Heart right ventricle (tissue), 16 donors: ENCODE measurements around the gene LGALS14. TPM values are rescaled to one million over a fixed set of nuclear protein-coding genes. Genes with fewer than 3 reads are reported as not detected.
A peak's percentile ranks its signal among the peaks of the same experiment; 100 is the strongest.
"Not testable (repeated sequence)": the region's sequence is repeated elsewhere in the genome, so short reads cannot be mapped to it uniquely, and the experiment has no call there.

Experiments
- ATAC-seq, 8 donors: fragments of 200-7000 bp; cut with Tn5 transposase; one replicate each; pipeline ENCODE4 v1.9.1; 2020; ENCODE audit warnings: mild to moderate bottlenecking in 8 of 8, moderate library complexity in 8 of 8, moderate number of reproducible peaks in 1 of 8
- DNase-seq, 2 donors: peaks; one replicate each; pipeline ENCODE4 v3.0.0-alpha.2; 2020
- H3K27ac ChIP-seq, 10 donors: fragments of 200-600 bp; sonication (generic) in 2 of 10; one replicate each; pipeline versions ENCODE4 v1.5.0 to v1.8.0; 2020 to 2022; ENCODE audit warnings: mild to moderate bottlenecking in 3 of 10
- H3K27me3 ChIP-seq, 7 donors: fragments of 200-600 bp; one replicate each; pipeline ENCODE4 v1.8.0; 2021 to 2022; ENCODE audit warnings: mild to moderate bottlenecking in 2 of 7
- H3K36me3 ChIP-seq, 9 donors: fragments of 200-600 bp; sonication (generic) in 1 of 9; one replicate each; pipeline versions ENCODE4 v1.5.0 to v1.8.0; 2020 to 2022; ENCODE audit warnings: mild to moderate bottlenecking in 2 of 9
- H3K4me1 ChIP-seq, 9 donors: fragments of 200-600 bp; sonication (generic) in 1 of 9; one replicate each; pipeline versions ENCODE4 v1.5.0 to v1.8.0; 2020 to 2022; ENCODE audit warnings: mild to moderate bottlenecking in 4 of 9
- H3K4me3 ChIP-seq, 10 donors: fragments of 200-600 bp; sonication (generic) in 2 of 10; one replicate each; pipeline versions ENCODE4 v1.5.0 to v1.8.0; 2020 to 2022; ENCODE audit warnings: mild to moderate bottlenecking in 7 of 10, moderate library complexity in 2 of 10
- H3K9me3 ChIP-seq, 11 donors: fragments of 200-600 bp in 10 of 11; sonication (generic) in 2 of 11; one replicate each; pipeline versions ENCODE4 v1.5.0 to v1.8.0; 2013 to 2022; ENCODE audit warnings: mild to moderate bottlenecking in 2 of 11, control low read depth in 1 of 11, moderate library complexity in 1 of 11
- WGBS, 2 donors: extraction: QIAGEN DNeasy Blood & Tissue Kit; methylation state at CpG; one replicate each; pipeline ENCODE4 v1.1.7; 2013; ENCODE audit warnings: inconsistent platforms in 1 of 2; 5-methylcytosine and 5-hydroxymethylcytosine counted together
- intact Hi-C, 10 donors: fragments of 100-400 bp; cut with DNase I; formaldehyde crosslinking; loops; one replicate each; pipeline versions ENCODE4 v1.11.1 to v1.14.2; 2022
- polyA plus RNA-seq, 2 donors: library from polyadenylated mRNA; stranded (reverse); fragments of 200-250 nt; gene quantifications; one replicate each; pipeline ENCODE4 v1.2.3, GENCODE V29; 2013
- total RNA-seq, 10 donors: library from RNA; stranded (reverse); fragmentation: NEBNext Ultra II Directional in 3 of 10; extraction: Animal tissue kit (Norgen Biotek cat#: 25700) in 3 of 10; gene quantifications; one replicate each; pipeline versions ENCODE4 v1.2.1 to v1.2.4, GENCODE V29; 2021 to 2023
- TF ChIP-seq, protein P1 (sequence below), 9 donors: fragments of 200-600 bp; sonication (generic) in 2 of 9; IDR thresholded peaks; one replicate each; pipeline versions ENCODE4 v1.5.0 to v1.8.0; 2021 to 2022; ENCODE audit warnings: antibody characterized with exemption in 9 of 9, mild to moderate bottlenecking in 5 of 9, moderate library complexity in 1 of 9
- donor health status: Arrhythmogenic right ventricular cardiomyopathy.
- donor health status: ischemic (EF 13 %, LVEDD 7.1; RV severe dilation, severe dysfunction).
- donor health status: healthy with polysubstance abuse.
- donor health status: DM: no; HTN: yes; CAD: no.
- donor health status: DM: no; HTN: no; CAD: no.
- donor health status: ischemic (EF 25% LVEDD 6.9; RV normal size, moderate dysfunction).
- donor health status: ischemic (EF 25% LVEDD 5.7; RV mildly dilated, moderate dysfunction).
- donor health status: healthy.
- donor health status: DM: yes; HTN: yes; CAD: no.
- donor health status: Ischemic cardiomyopathy.
- donor health status: ischemic (EF 35%, LVEDD 5.7; RV mildly dilated, moderate dysfunction).
- donor health status: nonischemic (EF 11% LVEDD 7.7; RV severe dilation, severe dysfunction).
- donor health status: DM: yes; HTN: yes; CAD: no.
- donor health status: PGD.
- donor health status: ischemic (EF 29% LVEDD 5.4; RV normal size, mild dysfunction).
- donor health status: nonischemic (EF 23%, LVEDD 6.1; RV moderate dilation, normal function).

LGALS14 gene
- total and polyA plus RNA-seq, 12 donors: not detected

DNA sequence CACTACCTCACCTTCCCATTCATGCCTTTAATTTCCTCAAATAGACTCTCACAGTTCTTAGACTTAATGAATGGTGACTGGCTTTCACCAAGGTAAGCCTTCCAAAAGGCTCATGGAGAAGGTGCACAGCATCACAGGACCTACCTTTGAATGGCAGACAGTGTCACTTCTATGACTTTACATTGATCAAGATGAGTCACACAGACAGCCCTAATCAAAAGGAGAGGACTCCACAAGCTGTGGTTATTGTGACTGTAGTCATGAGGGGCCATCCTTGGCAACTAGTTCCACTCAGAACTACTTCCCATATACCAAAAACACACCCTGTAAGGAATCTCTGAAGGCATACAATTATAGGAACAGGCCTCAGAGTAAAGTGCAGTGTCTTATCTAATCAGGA lies 42.7 kb upstream of the LGALS14 start:
- no peak overlapping the region for H3K27ac ChIP-seq
- H3K36me3 ChIP-seq: no peaks in the 10 kb centered on the region
- no peaks in the 10 kb centered on the region for H3K9me3 ChIP-seq
- TF ChIP-seq, protein P1, sequence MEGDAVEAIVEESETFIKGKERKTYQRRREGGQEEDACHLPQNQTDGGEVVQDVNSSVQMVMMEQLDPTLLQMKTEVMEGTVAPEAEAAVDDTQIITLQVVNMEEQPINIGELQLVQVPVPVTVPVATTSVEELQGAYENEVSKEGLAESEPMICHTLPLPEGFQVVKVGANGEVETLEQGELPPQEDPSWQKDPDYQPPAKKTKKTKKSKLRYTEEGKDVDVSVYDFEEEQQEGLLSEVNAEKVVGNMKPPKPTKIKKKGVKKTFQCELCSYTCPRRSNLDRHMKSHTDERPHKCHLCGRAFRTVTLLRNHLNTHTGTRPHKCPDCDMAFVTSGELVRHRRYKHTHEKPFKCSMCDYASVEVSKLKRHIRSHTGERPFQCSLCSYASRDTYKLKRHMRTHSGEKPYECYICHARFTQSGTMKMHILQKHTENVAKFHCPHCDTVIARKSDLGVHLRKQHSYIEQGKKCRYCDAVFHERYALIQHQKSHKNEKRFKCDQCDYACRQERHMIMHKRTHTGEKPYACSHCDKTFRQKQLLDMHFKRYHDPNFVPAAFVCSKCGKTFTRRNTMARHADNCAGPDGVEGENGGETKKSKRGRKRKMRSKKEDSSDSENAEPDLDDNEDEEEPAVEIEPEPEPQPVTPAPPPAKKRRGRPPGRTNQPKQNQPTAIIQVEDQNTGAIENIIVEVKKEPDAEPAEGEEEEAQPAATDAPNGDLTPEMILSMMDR (IDR thresholded peaks at IDR 0.05): no peak
- no peaks in the 10 kb centered on the region for H3K4me1 ChIP-seq
- H3K4me3 ChIP-seq: no peak overlapping the region
- peaks cover 0 to 32% (median 13%) of the 10 kb centered on the region in 7 donors for H3K27me3 ChIP-seq
- DNase-seq: no peak
- intact Hi-C loops: no loop called here
- ATAC-seq: no peak

DNA sequence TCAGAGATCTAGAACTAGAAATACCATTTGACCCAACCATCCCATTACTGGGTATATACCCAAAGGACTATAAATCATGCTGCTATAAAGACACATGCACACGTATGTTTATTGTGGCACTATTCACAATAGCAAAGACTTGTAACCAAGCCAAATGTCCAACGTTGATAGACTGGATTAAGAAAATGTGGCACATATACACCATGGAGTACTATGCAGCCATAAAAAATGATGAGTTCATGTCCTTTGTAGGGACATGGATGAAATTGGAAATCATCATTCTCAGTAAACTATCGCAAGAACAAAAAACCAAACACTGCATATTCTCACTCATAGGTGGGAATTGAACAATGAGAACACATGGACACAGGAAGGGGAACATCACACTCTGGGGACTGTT lies 34.4 kb upstream of the LGALS14 start:
- not testable (repeated sequence) for DNase-seq, H3K27ac ChIP-seq, H3K9me3 ChIP-seq, H3K36me3 ChIP-seq, ATAC-seq, H3K4me1 ChIP-seq, H3K4me3 ChIP-seq
- WGBS, 2 donors: 73 to 85% methylated on average over 2 of the region's 3 CpGs
- intact Hi-C loops: loop anchor here in 6 of 10 donors (2.0 to 10.0 kb wide), 4 partner anchors 115 to 228 kb away; no protein-coding TSS in a partner anchor
- peaks cover 0 to 33% (median 15%) of the 10 kb centered on the region in 7 donors for H3K27me3 ChIP-seq

DNA sequence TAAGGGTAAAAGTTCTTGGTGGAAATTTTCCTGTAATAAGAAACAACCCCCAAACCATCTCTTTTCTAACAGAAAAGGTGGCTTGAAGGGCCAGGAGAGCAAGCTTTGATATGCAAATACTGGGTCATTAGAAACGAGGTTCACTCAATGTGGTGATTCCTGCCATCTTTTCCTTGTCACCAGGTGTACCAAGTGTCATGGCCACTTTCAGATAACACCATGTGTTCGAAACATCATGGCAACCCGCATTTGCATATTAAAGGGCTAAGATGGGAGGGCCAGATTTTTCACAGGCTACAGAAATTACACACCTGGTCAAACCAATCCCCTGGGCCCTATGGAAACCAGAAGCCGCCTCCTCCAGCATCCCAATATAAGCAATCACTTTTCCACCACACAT lies 33.3 kb upstream of the LGALS14 start:
- DNase-seq: no peak
- Histone ChIP-seq H3K36me3 (no peaks in the 10 kb centered on the region), H3K27me3 (peaks cover 0 to 26% (median 15%) of the 10 kb centered on the region in 7 donors), H3K4me1 (peaks cover 0 to 6% (median 0%) of the 10 kb centered on the region in 9 donors), H3K9me3 (no peaks in the 10 kb centered on the region), H3K4me3 (no peak overlapping the region), H3K27ac (no peak overlapping the region)
- intact Hi-C loops: loop anchor here in 6 of 10 donors (2.0 to 10.0 kb wide), 4 partner anchors 116 to 229 kb away; no protein-coding TSS in a partner anchor
- TF ChIP-seq, protein P1 (IDR thresholded peaks at IDR 0.05): no peak
- WGBS, 2 donors: 37 to 49% methylated on average over 4 of the region's 4 CpGs
- ATAC-seq: no peak

DNA sequence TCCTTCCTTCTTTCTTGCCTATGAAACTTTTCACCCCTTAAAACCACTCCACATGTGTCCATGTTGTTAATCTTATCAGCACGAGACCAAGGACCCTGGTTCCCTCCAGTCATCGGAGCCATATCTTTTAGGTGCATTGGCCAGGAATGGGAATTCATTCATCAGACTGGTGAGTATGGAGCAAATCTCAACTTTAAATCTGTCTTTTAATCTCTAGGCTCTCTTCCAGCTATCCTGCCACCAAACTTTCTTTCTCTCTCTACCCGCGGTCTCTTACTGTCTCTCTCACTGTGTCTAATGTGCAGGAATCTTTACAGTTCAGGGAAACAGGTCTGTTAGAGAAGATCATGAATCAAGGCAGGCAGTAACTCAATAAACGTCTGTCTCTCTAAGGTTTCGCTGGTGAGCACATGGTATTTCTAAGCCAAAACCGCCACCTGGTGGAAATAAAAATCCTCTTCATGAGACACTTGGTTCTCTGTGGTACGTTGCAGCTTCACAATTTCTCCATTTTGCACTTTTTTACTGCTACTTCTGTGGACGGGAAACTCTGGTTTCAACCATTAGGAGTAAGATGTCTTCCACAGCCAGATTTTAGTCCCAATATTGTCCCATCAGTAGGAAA lies 32.4 kb upstream of the LGALS14 start:
- no peak overlapping the region for H3K4me3 ChIP-seq
- TF ChIP-seq, protein P1 (IDR thresholded peaks at IDR 0.05): peak; percentile 20 to 66 (median 49)
- peaks cover 0 to 9% (median 0%) of the 10 kb centered on the region in 9 donors for H3K4me1 ChIP-seq
- ATAC-seq (peak in 1 of 8 donors; percentile 56), DNase-seq (peak in 1 of 2 donors; percentile 26)
- intact Hi-C loops: loop anchor here in 8 of 10 donors (2.0 to 10.0 kb wide), 5 partner anchors 117 to 230 kb away; no protein-coding TSS in a partner anchor
- no peaks in the 10 kb centered on the region for H3K36me3 ChIP-seq
- no peak overlapping the region for H3K27ac ChIP-seq
- 8 to 10% methylated on average over 9 of the region's 9 CpGs for WGBS, 2 donors
- peaks cover 0 to 24% (median 10%) of the 10 kb centered on the region in 7 donors for H3K27me3 ChIP-seq
- no peaks in the 10 kb centered on the region for H3K9me3 ChIP-seq

DNA sequence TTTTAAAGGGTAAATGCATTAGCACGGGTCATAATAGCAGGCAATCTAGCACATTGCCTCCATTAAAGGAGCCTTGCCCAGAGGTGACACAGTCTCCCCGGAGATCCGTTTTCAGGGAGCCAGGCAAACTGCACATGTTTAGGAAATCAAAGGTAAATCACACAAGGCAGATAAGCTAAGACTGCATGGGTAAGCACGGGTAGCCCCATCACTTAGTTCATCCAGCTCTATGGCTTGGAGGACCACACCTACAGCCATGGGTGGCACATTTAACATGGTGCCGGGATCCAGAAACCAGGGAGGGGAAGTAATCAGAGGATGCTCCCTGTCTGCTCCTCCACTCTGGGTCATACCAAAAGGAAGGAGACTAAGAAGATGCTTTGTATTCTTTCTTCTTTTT lies 31.8 kb upstream of the LGALS14 start:
- WGBS, 2 donors: 66 to 68% methylated on average over 5 of the region's 5 CpGs
- no peak for ATAC-seq

DNA sequence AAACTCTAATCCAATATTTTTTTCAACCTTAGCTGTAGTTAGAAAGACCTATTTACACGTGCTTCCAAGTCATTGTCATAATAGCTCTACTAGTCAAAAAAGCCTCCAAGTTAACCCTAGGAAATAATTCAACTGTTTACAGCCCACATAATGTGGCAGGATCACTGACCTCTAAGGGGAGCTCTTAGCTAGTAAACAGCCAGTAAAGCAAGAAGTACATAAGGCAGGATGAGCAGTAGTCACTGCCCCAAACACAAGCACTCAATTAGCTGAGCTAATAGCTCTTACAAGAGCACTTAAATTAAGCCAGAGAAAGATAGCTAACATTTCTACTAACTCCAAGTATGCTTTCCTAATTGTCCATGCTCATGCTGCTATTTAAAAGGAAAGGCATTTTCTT lies 30.4 kb upstream of the LGALS14 start:
- ATAC-seq, DNase-seq, H3K27ac ChIP-seq, H3K36me3 ChIP-seq, H3K9me3 ChIP-seq, H3K4me3 ChIP-seq: not testable (repeated sequence)
- Histone ChIP-seq H3K4me1 (peaks cover 0 to 24% (median 10%) of the 10 kb centered on the region in 9 donors), H3K27me3 (peaks cover 0 to 24% (median 10%) of the 10 kb centered on the region in 7 donors)
- 17 to 34% methylated on average over 1 of the region's 1 CpG for WGBS, 2 donors
- intact Hi-C loops: loop anchor here in 6 of 10 donors (2.0 to 10.0 kb wide), 4 partner anchors 119 to 232 kb away; no protein-coding TSS in a partner anchor

More for the DNA sequence above, 31.8 kb upstream of the LGALS14 start:
- Histone ChIP-seq H3K36me3 (no peaks in the 10 kb centered on the region), H3K27me3 (peaks cover 0 to 24% (median 10%) of the 10 kb centered on the region in 7 donors), H3K4me3 (no peak overlapping the region), H3K9me3 (no peaks in the 10 kb centered on the region), H3K27ac (no peak overlapping the region), H3K4me1 (peaks cover 0 to 10% (median 0%) of the 10 kb centered on the region in 9 donors)
- intact Hi-C loops: loop anchor here in 6 of 10 donors (2.0 to 10.0 kb wide), 4 partner anchors 118 to 230 kb away; no protein-coding TSS in a partner anchor
- no peak for DNase-seq
- TF ChIP-seq, protein P1 (IDR thresholded peaks at IDR 0.05): no peak
